Loucy (cell line): ENCODE measurements around the gene LDB3.

Experiments
- H2AFZ ChIP-seq: fragments of 200-600 bp; sonication (generic); 2 replicates; pipeline ENCODE4 v1.6.0; 2016; ENCODE audit warnings: antibody characterized with exemption, mild to moderate bottlenecking, low read length, moderate library complexity
- H3F3A ChIP-seq: fragments of 200-600 bp; 2 replicates; pipeline ENCODE4 v1.6.0; 2016; ENCODE audit warnings: antibody characterized with exemption, low read depth, mild to moderate bottlenecking
- H3K27me3 ChIP-seq: fragments of 200-600 bp; sonication (generic); 2 replicates; pipeline ENCODE4 v1.6.1; 2014; ENCODE audit warnings: low read length, mild to moderate bottlenecking; ENCODE audit not compliant: insufficient read depth, poor library complexity, severe bottlenecking
- H3K36me3 ChIP-seq: fragments of 200-600 bp; sonication (generic); 2 replicates; pipeline ENCODE4 v1.6.1; 2016; ENCODE audit warnings: low read length; ENCODE audit not compliant: insufficient read depth
- H3K4me1 ChIP-seq: fragments of 200-600 bp; sonication (generic); 2 replicates; pipeline ENCODE4 v1.5.1; 2014; ENCODE audit warnings: low read length, mild to moderate bottlenecking; ENCODE audit not compliant: insufficient read depth, poor library complexity, severe bottlenecking
- H3K4me2 ChIP-seq: fragments of 200-600 bp; sonication (generic); 2 replicates; pipeline ENCODE4 v1.6.0; 2014; ENCODE audit warnings: antibody characterized with exemption, low read length, low read depth, mild to moderate bottlenecking; ENCODE audit not compliant: poor library complexity, severe bottlenecking
- H3K4me3 ChIP-seq: fragments of 200-600 bp; sonication (generic); 2 replicates; pipeline ENCODE4 v1.5.1; 2014; ENCODE audit warnings: low read length, mild to moderate bottlenecking, mixed read lengths; ENCODE audit not compliant: poor library complexity, severe bottlenecking
- H3K79me2 ChIP-seq: fragments of 200-600 bp; sonication (generic); 2 replicates; pipeline ENCODE4 v1.6.1; 2014; ENCODE audit warnings: low read length; ENCODE audit not compliant: insufficient read depth
- H3K9ac ChIP-seq: fragments of 200-600 bp; sonication (generic); 2 replicates; pipeline ENCODE4 v1.6.0; 2014; ENCODE audit warnings: mild to moderate bottlenecking, low read depth, low read length, moderate library complexity; ENCODE audit not compliant: poor library complexity, severe bottlenecking
- H3K9me2 ChIP-seq: fragments of 200-600 bp; sonication (generic); replicated peaks from 2 replicates; pipeline ENCODE4 v1.6.1; 2016; ENCODE audit warnings: low read depth, low read length, mixed read lengths
- H3K9me3 ChIP-seq: fragments of 200-600 bp; sonication (generic); 2 replicates; pipeline ENCODE4 v1.6.1; 2014; ENCODE audit warnings: mild to moderate bottlenecking, antibody characterized with exemption, low read length, low read depth; ENCODE audit not compliant: insufficient read depth
- H4K20me1 ChIP-seq: fragments of 200-600 bp; sonication (generic); 2 replicates; pipeline ENCODE4 v1.6.0; 2014; ENCODE audit warnings: antibody characterized with exemption, low read length, mild to moderate bottlenecking; ENCODE audit not compliant: insufficient read depth, poor library complexity, severe bottlenecking
- CTCF ChIP-seq: fragments of 200-600 bp; sonication (generic); conservative IDR thresholded peaks from 2 replicates; pipeline ENCODE4 v1.5.1; 2014; ENCODE audit warnings: mild to moderate bottlenecking, antibody characterized with exemption, low read length
- EZH2phosphoT487 ChIP-seq: fragments of 200-600 bp; IDR thresholded peaks from 2 replicates; pipeline ENCODE4 v1.6.1; 2018; ENCODE audit warnings: antibody characterized with exemption, mild to moderate bottlenecking, moderate library complexity, borderline replicate concordance

LDB3 gene

GRCh38 chr10:86755740-86756510 lies 87.6 kb downstream of the LDB3 start:
- H3K79me2 ChIP-seq: no peaks in the 10 kb centered on the region
- H3K4me1 ChIP-seq: no peaks in the 10 kb centered on the region
- no peaks in the 10 kb centered on the region for H3K9me2 ChIP-seq
- H3F3A ChIP-seq: no peaks in the 10 kb centered on the region
- no peak for TF ChIP-seq EZH2phosphoT487
- TF ChIP-seq CTCF: no peak
- H3K27me3 ChIP-seq: peaks cover 66% of the 10 kb centered on the region
- H3K4me3 ChIP-seq: no peak overlapping the region
- no peaks in the 10 kb centered on the region for H3K36me3 ChIP-seq
- no peaks in the 10 kb centered on the region for H3K9me3 ChIP-seq
- no peak overlapping the region for H3K9ac ChIP-seq
- no peak overlapping the region for H3K4me2 ChIP-seq
- no peak overlapping the region for H2AFZ ChIP-seq
- no peaks in the 10 kb centered on the region for H4K20me1 ChIP-seq

DNA sequence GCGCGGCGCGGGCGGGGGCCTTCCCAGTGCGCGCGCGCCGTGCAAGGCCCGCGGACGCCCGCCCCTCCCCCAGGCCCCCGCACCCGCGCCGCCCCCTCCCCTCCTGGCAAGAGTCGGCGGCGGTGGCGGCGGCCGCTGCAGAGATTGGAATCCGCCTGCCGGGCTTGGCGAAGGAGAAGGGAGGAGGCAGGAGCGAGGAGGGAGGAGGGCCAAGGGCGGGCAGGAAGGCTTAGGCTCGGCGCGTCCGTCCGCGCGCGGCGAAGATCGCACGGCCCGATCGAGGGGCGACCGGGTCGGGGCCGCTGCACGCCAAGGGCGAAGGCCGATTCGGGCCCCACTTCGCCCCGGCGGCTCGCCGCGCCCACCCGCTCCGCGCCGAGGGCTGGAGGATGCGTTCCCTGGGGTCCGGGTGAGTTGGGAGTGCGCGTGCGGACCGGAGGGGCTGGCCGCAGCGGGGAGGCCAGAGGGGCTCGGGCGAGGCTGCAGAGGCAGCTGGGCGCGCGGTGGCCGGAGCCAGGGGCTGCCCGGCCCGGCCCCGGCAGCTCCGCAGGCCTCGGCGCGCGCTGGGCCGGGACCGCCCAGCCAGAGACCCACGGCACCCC lies 88.3 kb downstream of the LDB3 start, which contains the start of gene BMPR1A:
Gene BMPR1A, plus strand, starts transcription at position 109 of the 602 bp plus-strand sequence. CDS start 119,400 bp downstream, outside the sequence.
- Histone ChIP-seq H3K36me3 (no peaks in the 10 kb centered on the region), H2AFZ (no peak within 1 kb of the TSS), H3K79me2 (no peaks in the 10 kb centered on the region), H3K9ac (no peak within 1 kb of the TSS), H3K27me3 (peaks cover 70% of the 10 kb centered on the region), H3K4me2 (no peak within 1 kb of the TSS), H3K9me2 (no peaks in the 10 kb centered on the region), H3F3A (no peaks in the 10 kb centered on the region), H3K4me3 (no peak within 1 kb of the TSS), H4K20me1 (no peaks in the 10 kb centered on the region), H3K4me1 (no peaks in the 10 kb centered on the region), H3K9me3 (no peaks in the 10 kb centered on the region)
- TF ChIP-seq EZH2phosphoT487: no peak

DNA sequence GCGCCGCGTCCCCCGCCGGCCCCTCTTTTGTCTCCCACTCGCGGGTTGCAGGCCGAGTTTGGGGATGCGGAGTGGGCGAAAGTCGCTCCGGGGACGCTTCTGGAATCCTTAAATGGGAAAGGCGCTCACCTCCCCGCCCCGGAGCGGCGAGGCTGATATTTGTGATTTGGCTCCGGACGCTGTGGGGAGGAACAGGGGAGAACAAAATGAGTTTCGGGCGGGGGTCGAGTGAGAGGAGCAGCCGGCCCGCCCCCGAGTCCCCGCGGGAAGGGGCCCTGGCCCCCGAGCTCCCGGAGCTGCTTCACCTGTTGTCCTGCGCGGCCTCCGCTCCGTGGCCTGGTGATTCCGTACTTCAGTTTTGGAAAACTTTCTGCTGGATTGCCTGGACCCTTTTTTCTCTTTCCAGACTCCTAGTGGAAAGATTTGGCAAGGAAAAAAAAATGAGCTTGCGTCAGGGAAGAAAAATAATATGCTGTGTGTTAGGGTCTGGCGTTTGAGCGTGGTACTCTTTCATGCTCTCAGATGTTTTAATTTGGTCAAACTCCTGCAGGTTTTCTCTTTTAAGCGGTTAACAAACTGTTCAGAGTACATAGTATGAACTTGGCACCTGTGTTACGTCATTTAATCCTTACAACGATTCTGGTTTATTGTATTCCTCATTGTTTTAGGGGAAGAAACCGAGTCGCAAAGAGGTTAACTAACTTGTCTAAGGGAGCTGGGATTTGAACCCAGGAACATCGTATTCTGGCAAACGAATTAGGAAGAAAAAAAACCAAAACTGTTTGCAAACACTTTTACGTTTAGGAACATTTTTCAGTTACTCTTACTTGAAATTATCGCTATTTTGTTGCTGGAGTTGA lies 89.0 kb downstream of the LDB3 start:
- TF ChIP-seq CTCF: no peak
- TF ChIP-seq EZH2phosphoT487: no peak
- H3K9ac ChIP-seq: no peak overlapping the region
- no peaks in the 10 kb centered on the region for H3F3A ChIP-seq
- H3K4me3 ChIP-seq: no peak overlapping the region
- peaks cover 68% of the 10 kb centered on the region for H3K27me3 ChIP-seq
- H4K20me1 ChIP-seq: no peaks in the 10 kb centered on the region
- no peaks in the 10 kb centered on the region for H3K36me3 ChIP-seq
- no peaks in the 10 kb centered on the region for H3K9me2 ChIP-seq
- H3K4me1 ChIP-seq: no peaks in the 10 kb centered on the region
- H3K9me3 ChIP-seq: no peaks in the 10 kb centered on the region
- no peak overlapping the region for H2AFZ ChIP-seq
- H3K79me2 ChIP-seq: no peaks in the 10 kb centered on the region
- H3K4me2 ChIP-seq: no peak overlapping the region
